H9 (cell line): ENCODE results near the gene STRIP1. TPM values are rescaled to one million over a fixed set of nuclear protein-coding genes. Genes with fewer than 3 reads are reported as not detected.
A peak's percentile ranks its signal among the peaks of the same experiment; 100 is the strongest.

Source experiments
- DNase-seq: peaks from one replicate; pipeline ENCODE4 v3.0.0-alpha.2; 2017
- H2AFZ ChIP-seq: one replicate; pipeline ENCODE4 v1.6.1; 2013; ENCODE audit warnings: mild to moderate bottlenecking, low read length, control low read depth, moderate library complexity
- H2AK5ac ChIP-seq: 2 replicates; pipeline ENCODE4 v1.6.1; 2013; ENCODE audit warnings: low read length, control low read depth, mixed read lengths; ENCODE audit not compliant: insufficient read length
- H2BK120ac ChIP-seq: one replicate; pipeline ENCODE4 v1.6.1; 2013; ENCODE audit warnings: low read depth, mild to moderate bottlenecking, low read length, control low read depth, inconsistent platforms; ENCODE audit not compliant: poor library complexity, severe bottlenecking
- H2BK12ac ChIP-seq: 2 replicates; pipeline ENCODE4 v1.6.1; 2013; ENCODE audit warnings: low read length, control low read depth, mixed read lengths, low read depth; ENCODE audit not compliant: insufficient read length
- H2BK15ac ChIP-seq: 2 replicates; pipeline ENCODE4 v1.6.1; 2013; ENCODE audit warnings: low read depth, low read length, control low read depth
- H2BK20ac ChIP-seq: one replicate; pipeline ENCODE4 v1.6.1; 2013; ENCODE audit warnings: low read depth, mild to moderate bottlenecking, low read length, control low read depth, inconsistent platforms; ENCODE audit not compliant: poor library complexity, severe bottlenecking
- H2BK5ac ChIP-seq: 2 replicates; pipeline ENCODE4 v1.6.1; 2013; ENCODE audit warnings: low read length, control low read depth, mixed read lengths; ENCODE audit not compliant: insufficient read length
- H3K14ac ChIP-seq: 2 replicates; pipeline ENCODE4 v1.6.1; 2013; ENCODE audit warnings: low read length, control low read depth; ENCODE audit not compliant: insufficient read depth
- H3K18ac ChIP-seq: 2 replicates; pipeline ENCODE4 v1.6.1; 2013; ENCODE audit warnings: low read depth, mild to moderate bottlenecking, mixed read lengths, low read length, control low read depth; ENCODE audit not compliant: insufficient read length
- H3K23ac ChIP-seq: 2 replicates; pipeline ENCODE4 v1.6.1; 2013; ENCODE audit warnings: low read length, control low read depth, mixed read lengths, low read depth; ENCODE audit not compliant: insufficient read length
- H3K23me2 ChIP-seq: 2 replicates; pipeline ENCODE4 v1.6.1; 2013; ENCODE audit warnings: low read depth, mild to moderate bottlenecking, mixed read lengths, low read length, control low read depth; ENCODE audit not compliant: insufficient read length, poor library complexity, severe bottlenecking
- H3K27ac ChIP-seq: 2 replicates; pipeline ENCODE4 v1.5.1; 2013; ENCODE audit warnings: low read length, control low read depth, mixed read lengths, low read depth; ENCODE audit not compliant: insufficient read length
- H3K27me3 ChIP-seq: 2 replicates; pipeline ENCODE4 v1.6.1; 2013; ENCODE audit warnings: low read length, control low read depth, inconsistent platforms; ENCODE audit not compliant: insufficient read depth
- H3K4ac ChIP-seq: 2 replicates; pipeline ENCODE4 v1.6.1; 2013; ENCODE audit warnings: low read depth, mild to moderate bottlenecking, control low read depth, inconsistent platforms, low read length, moderate library complexity
- H3K4me1 ChIP-seq: 2 replicates; pipeline ENCODE4 v1.6.1; 2013; ENCODE audit warnings: low read length, control low read depth, inconsistent platforms; ENCODE audit not compliant: insufficient read depth
- H3K4me2 ChIP-seq: 2 replicates; pipeline ENCODE4 v1.6.1; 2013; ENCODE audit warnings: low read length, control low read depth, mixed read lengths; ENCODE audit not compliant: insufficient read length, insufficient read depth
- H3K56ac ChIP-seq: 2 replicates; pipeline ENCODE4 v1.6.1; 2013; ENCODE audit warnings: low read depth, mild to moderate bottlenecking, mixed read lengths, low read length, control low read depth; ENCODE audit not compliant: insufficient read length
- H3K79me1 ChIP-seq: 2 replicates; pipeline ENCODE4 v1.6.1; 2013; ENCODE audit warnings: low read depth, mild to moderate bottlenecking, moderate library complexity, low read length, control low read depth, inconsistent platforms; ENCODE audit not compliant: insufficient read depth, poor library complexity, severe bottlenecking
- H3K79me2 ChIP-seq: 2 replicates; pipeline ENCODE4 v1.6.1; 2013; ENCODE audit warnings: low read length, control low read depth, inconsistent platforms; ENCODE audit not compliant: insufficient read depth
- H3K9ac ChIP-seq: 2 replicates; pipeline ENCODE4 v1.6.1; 2013; ENCODE audit warnings: low read length, control low read depth, mixed read lengths; ENCODE audit not compliant: insufficient read length; ENCODE audit errors: extremely low read depth
- H3K9me3 ChIP-seq: one replicate; pipeline ENCODE4 v1.6.1; 2013; ENCODE audit warnings: low read depth, low read length, inconsistent platforms; ENCODE audit not compliant: control insufficient read depth
- H3T11ph ChIP-seq: one replicate; pipeline ENCODE4 v1.6.1; 2013; ENCODE audit warnings: mild to moderate bottlenecking, low read length, control low read depth, inconsistent platforms
- H4K20me1 ChIP-seq: one replicate; pipeline ENCODE4 v1.6.1; 2013; ENCODE audit not compliant: control insufficient read depth, insufficient read length, insufficient read depth
- H4K5ac ChIP-seq: 2 replicates; pipeline ENCODE4 v1.6.1; 2013; ENCODE audit warnings: low read depth, mild to moderate bottlenecking, mixed read lengths, low read length, control low read depth; ENCODE audit not compliant: insufficient read length
- H4K8ac ChIP-seq: replicated peaks from 2 replicates; pipeline ENCODE4 v1.6.1; 2013; ENCODE audit warnings: low read length, control low read depth, mixed read lengths, low read depth; ENCODE audit not compliant: insufficient read length
- H4K91ac ChIP-seq: 2 replicates; pipeline ENCODE4 v1.6.1; 2013; ENCODE audit warnings: low read depth, mild to moderate bottlenecking, moderate library complexity, mixed read lengths, low read length, control low read depth; ENCODE audit not compliant: insufficient read length
- H3K27ac Mint-ChIP-seq, 3 experiments: 2 replicates in 2 of 3; 3 replicates in 1 of 3; pipeline ENCODE4 v1.8.0; 2020 to 2021; ENCODE audit warnings: mixed read lengths in 3 of 3, mild to moderate bottlenecking in 1 of 3, moderate library complexity in 1 of 3
- H3K27me3 Mint-ChIP-seq: 2 replicates; pipeline ENCODE4 v1.8.0; 2021; ENCODE audit warnings: low read depth, mild to moderate bottlenecking, moderate library complexity, mixed read lengths
- H3K36me3 Mint-ChIP-seq, 3 experiments: 2 replicates in 2 of 3; 3 replicates in 1 of 3; pipeline ENCODE4 v1.8.0; 2020 to 2021; ENCODE audit warnings: low read depth in 3 of 3, mixed read lengths in 3 of 3; ENCODE audit not compliant: insufficient read depth in 1 of 3
- H3K4me1 Mint-ChIP-seq, 2 experiments: 2 replicates each; pipeline ENCODE4 v1.8.0; 2020; ENCODE audit warnings: mixed read lengths in 2 of 2
- H3K4me3 Mint-ChIP-seq, 2 experiments: 2 replicates in 1 of 2; 3 replicates in 1 of 2; pipeline ENCODE4 v1.8.0; 2020 to 2021; ENCODE audit warnings: mild to moderate bottlenecking in 2 of 2, mixed read lengths in 2 of 2, moderate library complexity in 1 of 2
- H3K9me3 Mint-ChIP-seq, 2 experiments: 2 replicates in 1 of 2; 3 replicates in 1 of 2; pipeline ENCODE4 v1.8.0; 2020; ENCODE audit warnings: mild to moderate bottlenecking in 2 of 2, mixed read lengths in 2 of 2, moderate library complexity in 1 of 2
- CTCF ChIP-seq: fragments of 200-600 bp; sonication (generic); conservative IDR thresholded peaks from 3 replicates; pipeline ENCODE4 v1.8.0; 2021; ENCODE audit warnings: antibody characterized with exemption, mild to moderate bottlenecking
- WGBS: extraction: QIAGEN DNeasy Blood & Tissue Kit; methylation state at CpG from one replicate; pipeline ENCODE4 v1.1.7; 2013; ENCODE audit warnings: missing lambda C conversion rate, low lambda C conversion rate, mixed read lengths; ENCODE audit not compliant: insufficient read length; ENCODE audit errors: extremely low coverage; 5-methylcytosine and 5-hydroxymethylcytosine counted together
- total RNA-seq: library from RNA; stranded (reverse); gene quantifications from 2 replicates; pipeline ENCODE4 v1.2.1, GENCODE V29; 2021

STRIP1 gene
- total RNA-seq, 1 experiment from 2014 or later = 43.6 TPM

DNA sequence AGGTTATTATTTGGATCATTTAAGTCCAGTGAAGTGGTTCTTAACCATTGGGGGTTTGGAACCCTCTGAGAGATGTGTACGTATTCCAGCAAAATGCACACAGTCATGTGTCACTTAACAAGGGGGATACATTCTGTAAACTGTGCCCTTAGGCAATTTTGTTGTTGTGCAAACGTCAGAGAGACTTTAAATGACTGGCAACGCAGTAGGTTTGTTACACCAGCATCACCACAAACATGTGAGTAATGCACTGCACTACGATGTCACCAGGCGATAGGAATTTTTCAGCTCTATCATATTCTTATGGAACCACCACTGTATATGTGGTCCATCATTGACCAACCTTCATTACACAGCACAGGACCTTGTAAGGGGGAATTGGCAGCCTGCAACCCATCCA lies 37.9 kb upstream of the STRIP1 start:
- H3K27me3 Mint-ChIP-seq = no peaks in the 10 kb centered on the region
- H3K4me1 ChIP-seq = no peaks in the 10 kb centered on the region
- no peak for TF ChIP-seq CTCF

More for the DNA sequence above, 37.9 kb upstream of the STRIP1 start:
- Histone ChIP-seq H3K4me2 (no peak overlapping the region), H4K5ac (no peak overlapping the region), H3K9me3 (no peaks in the 10 kb centered on the region), H3K27ac (no peak overlapping the region), H2BK5ac (no peak overlapping the region), H3K4ac (no peak overlapping the region), H2BK15ac (no peak overlapping the region), H2BK12ac (no peak overlapping the region), H2BK120ac (no peak overlapping the region), H3K9ac (no peak overlapping the region), H3K23ac (no peak overlapping the region), H3K14ac (no peak overlapping the region), H3T11ph (no peak overlapping the region), H3K56ac (no peak overlapping the region), H3K18ac (no peak overlapping the region), H3K79me2 (peaks cover 2% of the 10 kb centered on the region; the same call in 1 of the 2 replicates), H4K8ac (no peak overlapping the region), H2AK5ac (no peak overlapping the region), H2BK20ac (no peak overlapping the region), H3K27me3 (no peaks in the 10 kb centered on the region), H4K20me1 (no peaks in the 10 kb centered on the region), H3K23me2 (no peaks in the 10 kb centered on the region), H2AFZ (no peak overlapping the region), H4K91ac (no peak overlapping the region), H3K79me1 (no peaks in the 10 kb centered on the region)
- H3K4me3 Mint-ChIP-seq = no peak overlapping the region
- WGBS = no CpG with 5 or more reads among the region's 5 CpGs
- peaks cover 0 to 14% (median 14%) of the 10 kb centered on the region in 3 experiments; a peak in 5 of 7 replicates for H3K36me3 Mint-ChIP-seq
- H3K27ac Mint-ChIP-seq = 0 out of 7 replicates have a peak overlapping the region, but pooled peaks of 1 of the 3 experiments have one; percentile 31
- H3K9me3 Mint-ChIP-seq = no peaks in the 10 kb centered on the region
- no peaks in the 10 kb centered on the region for H3K4me1 Mint-ChIP-seq
- DNase-seq = no peak
